ENCODE data around the gene ZBTB40.

Gene ZBTB40

DNA sequence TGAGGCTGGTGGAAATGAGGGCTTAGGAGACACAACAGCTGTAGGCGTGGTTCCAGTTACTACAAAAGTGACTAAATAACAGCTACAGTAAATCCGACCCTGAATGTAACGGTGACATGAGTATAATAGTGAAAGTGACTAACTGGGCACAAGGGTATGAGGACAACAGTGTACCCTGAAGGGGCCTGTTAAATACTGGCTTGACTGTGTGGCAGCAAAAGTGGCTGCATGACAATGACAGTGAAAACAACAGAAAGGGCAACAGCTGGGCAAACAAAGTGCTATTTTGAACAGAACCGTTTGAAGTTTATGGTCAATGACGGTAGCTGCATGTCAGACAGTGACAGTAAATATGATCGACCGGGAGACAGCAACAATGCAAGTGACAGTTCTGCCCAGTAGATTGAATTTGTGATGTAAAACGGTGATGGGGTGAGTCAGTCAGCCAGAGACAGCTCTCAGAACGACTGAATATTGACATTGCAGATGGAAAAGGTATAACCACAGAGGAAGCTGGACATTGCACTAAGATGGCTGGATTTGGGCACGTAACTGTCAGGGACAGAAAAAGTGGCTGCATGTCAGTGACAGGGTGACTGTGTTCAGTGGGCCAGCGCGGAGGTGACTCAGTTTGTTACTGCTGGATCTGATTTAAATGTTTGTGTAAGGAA is 1.2 kb upstream of the ZBTB40 start:
- DNase-seq (ENCODE audit: low spot score in 2 of 2) (no peak), ATAC-seq (peak; percentile 33)
- peaks cover 2% of the 10 kb centered on the region for H3K9me3 Mint-ChIP-seq
- peak overlapping the region; percentile 81 for H3K27ac Mint-ChIP-seq
- H3K4me1 Mint-ChIP-seq, result peaks cover 32% of the 10 kb centered on the region
- peaks cover 9% of the 10 kb centered on the region for H3K36me3 Mint-ChIP-seq
- H3K4me3 Mint-ChIP-seq, result peak overlapping the region; percentile 87

DNA sequence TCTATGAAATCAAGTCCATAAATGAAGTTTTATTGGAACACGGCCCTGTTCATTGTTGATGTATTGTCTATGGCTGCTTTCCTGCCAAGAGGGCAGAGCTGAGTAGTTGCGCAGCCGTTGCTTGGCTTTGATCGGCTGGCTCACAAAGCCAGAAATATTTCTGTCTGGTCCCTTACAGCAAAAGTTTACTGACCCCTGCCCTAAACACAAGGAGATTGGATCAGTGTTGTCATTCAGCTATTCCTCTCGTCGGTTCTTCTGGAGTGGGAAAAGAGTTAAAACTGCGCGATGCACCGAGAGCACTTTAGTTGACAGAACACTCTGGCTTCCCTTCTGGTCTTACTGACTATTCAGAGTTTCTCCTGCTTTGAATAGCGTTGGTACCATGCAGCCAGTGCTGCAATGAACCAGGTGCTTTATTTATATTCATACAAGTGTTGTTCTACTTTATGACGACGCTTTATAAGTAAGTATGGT is 868 bp downstream of the ZBTB40 start:
- Mint-ChIP-seq H3K27ac (peak overlapping the region; percentile 96), H3K9me3 (peaks cover 2% of the 10 kb centered on the region), H3K36me3 (peaks cover 9% of the 10 kb centered on the region), H3K4me1 (peaks cover 46% of the 10 kb centered on the region), H3K4me3 (peak overlapping the region; percentile 87)
- peak; percentile 38 for ATAC-seq
- no peak for DNase-seq (ENCODE audit: low spot score in 2 of 2)

DNA sequence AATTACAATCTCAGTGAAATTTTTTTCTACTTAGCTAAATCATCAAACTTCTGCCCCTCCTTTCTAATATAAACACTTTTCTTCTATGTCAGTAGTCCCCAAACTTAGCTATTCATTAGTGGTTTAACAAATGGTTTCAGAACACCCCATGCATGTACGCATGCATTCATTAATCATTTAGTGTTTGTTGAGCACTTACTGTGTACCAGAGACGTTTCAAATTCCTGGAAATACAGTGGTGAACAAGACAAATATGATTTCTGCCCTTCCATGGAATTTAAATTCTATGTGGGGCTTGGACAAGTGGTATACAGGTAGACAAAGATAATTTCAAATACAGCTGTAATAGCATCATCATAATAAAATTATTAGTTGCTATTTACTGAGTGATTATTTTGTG is 1.5 kb downstream of the ZBTB40 start:
- H3K27ac Mint-ChIP-seq, result peak overlapping the region; percentile 96
- peaks cover 9% of the 10 kb centered on the region for H3K36me3 Mint-ChIP-seq
- H3K4me3 Mint-ChIP-seq, result peak overlapping the region; percentile 87
- H3K4me1 Mint-ChIP-seq, result peaks cover 49% of the 10 kb centered on the region
- no peak for ATAC-seq
- DNase-seq (ENCODE audit: low spot score in 2 of 2), result no peak
- peaks cover 2% of the 10 kb centered on the region for H3K9me3 Mint-ChIP-seq

DNA sequence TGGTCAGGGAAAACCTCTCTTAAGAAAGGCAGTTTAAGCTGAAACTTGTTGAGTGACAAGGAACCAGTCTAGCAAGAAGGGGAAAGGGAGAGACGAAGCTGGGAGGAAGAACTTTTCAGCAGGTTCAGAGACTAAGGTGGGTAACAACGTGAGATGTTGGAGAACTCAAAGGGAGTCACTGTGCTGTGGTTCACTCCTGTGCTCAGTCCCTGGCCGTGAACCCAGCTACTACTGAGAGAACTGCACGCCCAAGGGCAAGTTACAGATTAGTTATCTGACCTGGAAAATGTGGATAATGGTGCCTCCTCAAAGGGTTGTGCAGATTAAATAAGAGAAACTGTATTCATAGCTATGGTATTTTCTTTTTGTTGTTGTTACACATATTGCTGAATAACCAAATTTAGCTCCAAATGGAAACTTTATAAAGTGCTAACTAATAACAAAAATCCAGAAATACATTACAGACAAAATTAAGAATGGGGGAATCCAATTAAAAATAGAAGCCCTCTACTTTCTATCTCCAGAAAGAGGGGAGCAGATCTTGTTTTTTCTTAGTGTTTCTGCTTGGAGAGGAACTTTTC is 2.9 kb downstream of the ZBTB40 start:
- Mint-ChIP-seq H3K9me3 (peaks cover 2% of the 10 kb centered on the region), H3K4me1 (peaks cover 54% of the 10 kb centered on the region), H3K27ac (peak overlapping the region; percentile 54), H3K36me3 (peaks cover 9% of the 10 kb centered on the region), H3K4me3 (no peak overlapping the region)
- DNase-seq (ENCODE audit: low spot score in 2 of 2), result no peak
- no peak for ATAC-seq

DNA sequence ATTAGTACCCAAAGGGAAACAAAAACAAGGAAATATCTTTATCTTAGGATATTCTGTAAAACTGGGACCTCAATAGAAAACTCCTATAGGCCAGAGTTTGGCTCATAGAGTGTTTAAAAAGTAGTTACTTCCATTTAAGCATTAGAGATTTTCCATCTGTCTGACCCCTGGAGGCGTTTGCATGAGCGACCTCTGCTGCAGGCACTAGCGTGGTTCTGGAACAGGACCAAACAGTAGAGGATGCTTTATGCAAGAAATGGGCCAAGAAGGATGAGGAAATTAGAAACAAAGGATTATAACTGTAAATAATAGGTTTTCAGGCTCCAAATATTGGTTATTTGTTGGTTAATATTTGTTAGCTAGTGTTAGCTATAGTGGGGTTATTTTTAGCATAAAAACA is 5.7 kb downstream of the ZBTB40 start:
- peaks cover 60% of the 10 kb centered on the region for H3K4me1 Mint-ChIP-seq
- H3K4me3 Mint-ChIP-seq, result no peak overlapping the region
- DNase-seq (ENCODE audit: low spot score in 2 of 2) (no peak), ATAC-seq (no peak)
- H3K27ac Mint-ChIP-seq, result no peak overlapping the region
- no peaks in the 10 kb centered on the region for H3K9me3 Mint-ChIP-seq
- peaks cover 5% of the 10 kb centered on the region for H3K36me3 Mint-ChIP-seq

DNA sequence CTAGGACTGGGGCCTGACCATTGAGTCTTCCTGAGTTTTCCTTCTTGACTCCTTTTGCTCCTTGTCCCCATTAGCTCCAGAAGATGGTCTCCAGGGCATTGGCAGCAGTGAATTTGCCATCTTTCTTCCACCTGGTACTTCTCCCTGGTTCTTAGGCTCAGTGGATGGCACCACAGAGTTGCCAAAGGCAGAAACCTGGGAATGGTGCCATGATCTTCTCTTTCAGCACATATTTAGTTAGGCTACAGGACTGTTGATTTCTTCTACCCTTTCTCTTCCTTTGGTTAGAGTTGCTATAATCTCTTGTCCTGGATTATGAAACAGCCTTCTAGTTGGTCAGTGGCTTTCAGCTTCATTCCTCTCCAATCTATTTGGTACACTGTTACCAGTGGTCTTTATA is 6.2 kb downstream of the ZBTB40 start:
- peak overlapping the region; percentile 2 for H3K27ac Mint-ChIP-seq
- DNase-seq (ENCODE audit: low spot score in 2 of 2) (no peak), ATAC-seq (no peak)
- H3K4me3 Mint-ChIP-seq, result no peak overlapping the region
- H3K36me3 Mint-ChIP-seq, result peaks cover under 1% of the 10 kb centered on the region
- peaks cover 55% of the 10 kb centered on the region for H3K4me1 Mint-ChIP-seq
- no peaks in the 10 kb centered on the region for H3K9me3 Mint-ChIP-seq

DNA sequence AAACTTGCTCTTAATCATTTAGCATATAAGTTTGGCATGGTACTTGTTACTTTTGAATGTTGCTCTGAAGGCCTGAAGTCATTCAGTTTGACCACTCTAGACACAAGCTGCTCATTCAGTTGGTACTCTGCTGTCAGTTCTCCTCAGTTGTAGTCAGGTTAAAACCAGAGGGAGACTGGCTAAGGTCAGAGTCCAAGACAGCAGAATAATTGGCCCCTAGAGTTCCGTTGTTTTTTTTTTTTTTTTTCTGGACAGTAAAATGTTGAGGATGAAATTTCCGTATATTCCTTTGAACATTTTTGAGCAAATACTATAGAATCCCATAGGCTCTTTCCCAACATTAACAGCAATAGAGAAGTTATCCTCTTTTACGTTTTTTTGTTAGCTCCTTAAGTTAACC is 9.4 kb downstream of the ZBTB40 start:
- H3K4me1 Mint-ChIP-seq, result peaks cover 38% of the 10 kb centered on the region
- H3K4me3 Mint-ChIP-seq, result no peak overlapping the region
- no peak for ATAC-seq
- no peak for DNase-seq (ENCODE audit: low spot score in 2 of 2)
- no peaks in the 10 kb centered on the region for H3K9me3 Mint-ChIP-seq
- no peak overlapping the region for H3K27ac Mint-ChIP-seq
- no peaks in the 10 kb centered on the region for H3K36me3 Mint-ChIP-seq

DNA sequence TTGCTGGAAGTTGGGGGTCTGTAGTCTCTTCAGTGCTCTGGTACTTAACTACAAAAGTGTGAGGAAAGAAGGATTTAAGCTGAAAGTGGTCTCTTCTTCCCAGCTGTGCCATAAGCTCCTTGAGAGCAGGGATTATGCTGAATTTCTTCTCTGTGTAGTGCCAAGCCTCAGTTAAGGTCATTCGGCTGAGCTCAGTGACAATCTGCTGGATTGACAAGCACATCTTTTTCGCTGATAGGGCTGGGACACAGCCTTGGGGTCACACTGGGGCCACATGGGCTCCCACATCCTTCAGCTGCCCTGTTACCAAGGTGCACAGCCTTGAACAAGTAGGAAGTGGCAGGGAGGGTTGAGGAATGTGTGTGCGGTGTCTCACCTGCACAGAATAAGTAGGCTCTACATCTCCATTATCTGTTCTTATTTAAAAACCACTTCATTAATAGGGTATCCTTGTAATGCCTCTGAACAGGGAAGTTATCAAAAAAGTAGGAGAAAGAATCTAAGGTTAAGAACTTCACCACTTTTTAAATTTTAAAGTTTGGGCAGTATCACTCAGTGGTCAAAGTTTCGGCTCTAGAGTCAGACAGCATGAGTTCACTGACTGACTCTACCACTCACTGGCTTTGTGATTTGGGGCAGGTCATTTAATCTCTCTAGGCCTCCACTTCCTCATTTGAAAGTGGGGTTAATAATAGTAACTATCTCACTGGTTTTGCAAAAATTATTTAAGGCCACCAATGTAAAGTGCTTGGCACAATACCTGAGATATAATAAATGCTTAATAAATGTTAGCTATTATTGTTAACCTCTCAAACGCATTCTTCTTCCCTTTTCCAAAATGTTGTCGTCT is 10.3 kb downstream of the ZBTB40 start:
- DNase-seq (ENCODE audit: low spot score in 2 of 2) (no peak), ATAC-seq (peak; percentile 28)
- Mint-ChIP-seq H3K9me3 (no peaks in the 10 kb centered on the region), H3K4me3 (no peak overlapping the region), H3K4me1 (peaks cover 36% of the 10 kb centered on the region), H3K36me3 (no peaks in the 10 kb centered on the region), H3K27ac (no peak overlapping the region)

DNA sequence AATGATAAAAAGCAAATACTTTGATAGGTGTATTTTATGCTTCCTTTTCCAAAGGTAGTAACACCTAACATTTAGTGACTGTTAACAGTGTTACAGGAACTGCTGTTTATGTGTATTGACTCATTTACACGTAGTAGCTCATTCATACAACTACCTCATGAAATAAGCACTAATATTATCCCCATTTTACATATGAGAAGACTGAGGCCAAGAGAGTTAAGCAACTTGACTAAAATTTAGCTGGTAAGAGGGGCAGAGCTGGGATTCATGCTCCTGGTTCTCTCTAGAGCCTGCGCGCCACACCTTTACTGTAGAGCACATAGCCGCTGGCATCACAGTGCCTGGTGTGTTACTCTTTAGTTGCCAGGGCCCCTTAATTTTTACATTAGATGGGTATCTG is 11.3 kb downstream of the ZBTB40 start:
- no peak for ATAC-seq
- no peaks in the 10 kb centered on the region for H3K36me3 Mint-ChIP-seq
- H3K4me3 Mint-ChIP-seq, result no peak overlapping the region
- DNase-seq (ENCODE audit: low spot score in 2 of 2), result no peak
- H3K9me3 Mint-ChIP-seq, result no peaks in the 10 kb centered on the region
- H3K4me1 Mint-ChIP-seq, result peaks cover 35% of the 10 kb centered on the region
- H3K27ac Mint-ChIP-seq, result no peak overlapping the region

DNA sequence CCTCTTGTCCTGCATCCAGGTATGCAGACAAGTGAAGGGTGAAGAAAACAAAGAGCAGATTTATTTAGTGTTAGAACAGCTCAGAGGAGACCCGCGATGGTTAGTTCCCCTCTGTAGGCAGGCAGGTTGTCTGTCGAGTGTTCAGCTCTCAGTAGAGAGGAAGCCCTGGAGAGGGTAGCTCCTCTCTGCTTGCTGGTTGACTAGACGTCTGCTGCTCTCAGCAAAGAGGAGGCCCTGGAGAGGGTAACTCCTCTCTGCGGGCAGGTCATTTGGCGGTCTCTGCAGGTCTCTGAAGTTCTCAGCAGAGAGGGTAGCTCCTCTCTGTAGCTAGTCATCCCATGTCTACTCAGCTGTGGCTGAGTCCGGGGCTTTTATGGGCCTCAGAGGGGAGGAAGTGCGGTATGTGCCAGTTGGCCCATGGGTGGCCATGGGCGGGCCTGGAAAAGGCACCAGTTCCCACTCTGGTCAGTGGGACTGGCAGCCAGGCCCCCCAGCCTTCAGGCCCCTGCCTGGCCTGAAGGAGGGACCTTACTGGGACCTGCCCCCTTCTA is 13.4 kb downstream of the ZBTB40 start:
- DNase-seq (ENCODE audit: low spot score in 2 of 2), result no peak
- no peak overlapping the region for H3K4me3 Mint-ChIP-seq
- no peak overlapping the region for H3K27ac Mint-ChIP-seq
- no peaks in the 10 kb centered on the region for H3K9me3 Mint-ChIP-seq
- ATAC-seq, result no peak
- H3K4me1 Mint-ChIP-seq, result peaks cover 31% of the 10 kb centered on the region
- no peaks in the 10 kb centered on the region for H3K36me3 Mint-ChIP-seq

DNA sequence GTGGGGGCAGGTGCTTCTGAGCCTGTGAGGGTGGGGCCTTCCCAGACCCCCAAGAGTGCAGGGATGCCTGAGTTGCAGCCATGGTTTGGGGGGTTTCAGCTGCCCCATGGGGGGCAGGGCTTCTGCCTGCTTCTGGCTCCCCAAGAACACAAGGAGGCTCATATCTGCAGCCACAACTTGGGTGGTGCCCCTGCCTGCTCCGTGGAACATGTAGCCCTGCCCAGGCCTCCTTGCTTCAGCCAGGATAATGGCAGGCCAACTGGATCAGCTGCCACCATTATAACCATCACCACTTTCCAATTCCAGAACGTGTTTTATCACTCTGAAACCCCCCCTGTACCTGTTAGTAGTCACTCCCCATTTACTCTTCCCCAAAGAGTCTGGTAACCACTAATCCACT is 14.0 kb downstream of the ZBTB40 start:
- Mint-ChIP-seq H3K9me3 (no peaks in the 10 kb centered on the region), H3K4me1 (peaks cover 35% of the 10 kb centered on the region), H3K27ac (no peak overlapping the region), H3K36me3 (no peaks in the 10 kb centered on the region), H3K4me3 (no peak overlapping the region)
- ATAC-seq (no peak), DNase-seq (ENCODE audit: low spot score in 2 of 2) (no peak)

DNA sequence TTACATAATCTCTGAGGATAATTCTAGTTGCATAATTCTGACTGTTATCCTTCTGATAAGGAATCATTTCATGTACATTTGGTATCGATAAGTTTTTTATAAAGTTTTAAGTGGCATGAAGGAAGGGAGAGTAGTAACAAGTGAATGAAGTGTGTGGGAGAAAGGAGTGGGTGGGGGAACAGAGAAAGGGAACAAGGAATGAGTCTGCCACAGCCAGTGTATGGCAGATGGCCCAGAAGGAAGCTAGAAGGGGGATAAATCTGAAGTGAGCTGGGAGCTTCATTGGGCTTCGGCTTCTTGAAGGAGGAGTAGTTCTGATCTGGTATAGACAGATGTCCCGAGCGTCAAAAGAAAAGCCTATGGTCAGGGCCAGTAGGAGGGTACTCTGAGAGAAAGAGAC is 18.6 kb downstream of the ZBTB40 start:
- Mint-ChIP-seq H3K27ac (no peak overlapping the region), H3K4me1 (peaks cover 32% of the 10 kb centered on the region), H3K4me3 (no peak overlapping the region), H3K36me3 (no peaks in the 10 kb centered on the region), H3K9me3 (no peaks in the 10 kb centered on the region)
- DNase-seq (ENCODE audit: low spot score in 2 of 2), result no peak
- no peak for ATAC-seq

DNA sequence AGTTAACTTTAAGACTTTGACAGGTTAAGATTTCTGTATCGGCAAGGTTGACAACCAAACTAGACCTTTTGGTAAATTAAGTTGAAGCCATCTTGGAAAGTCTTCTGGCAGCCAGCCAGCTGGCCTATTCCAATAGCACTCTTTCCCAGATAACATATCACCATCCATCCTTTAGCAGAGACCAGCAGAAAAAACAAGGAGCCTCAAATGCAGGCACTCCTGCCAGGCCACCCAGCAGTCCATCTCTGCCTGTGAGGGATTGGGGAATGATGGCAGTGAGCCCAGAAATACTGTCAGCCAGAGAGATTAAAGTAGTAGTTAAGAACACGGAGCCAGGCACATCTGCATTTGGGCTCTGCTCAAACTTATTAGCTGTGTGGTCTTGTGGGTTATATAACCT is 19.4 kb downstream of the ZBTB40 start:
- H3K9me3 Mint-ChIP-seq, result no peaks in the 10 kb centered on the region
- no peak overlapping the region for H3K4me3 Mint-ChIP-seq
- H3K4me1 Mint-ChIP-seq, result peaks cover 28% of the 10 kb centered on the region
- H3K36me3 Mint-ChIP-seq, result no peaks in the 10 kb centered on the region
- no peak overlapping the region for H3K27ac Mint-ChIP-seq
- ATAC-seq, result no peak
- no peak for DNase-seq (ENCODE audit: low spot score in 2 of 2)

DNA sequence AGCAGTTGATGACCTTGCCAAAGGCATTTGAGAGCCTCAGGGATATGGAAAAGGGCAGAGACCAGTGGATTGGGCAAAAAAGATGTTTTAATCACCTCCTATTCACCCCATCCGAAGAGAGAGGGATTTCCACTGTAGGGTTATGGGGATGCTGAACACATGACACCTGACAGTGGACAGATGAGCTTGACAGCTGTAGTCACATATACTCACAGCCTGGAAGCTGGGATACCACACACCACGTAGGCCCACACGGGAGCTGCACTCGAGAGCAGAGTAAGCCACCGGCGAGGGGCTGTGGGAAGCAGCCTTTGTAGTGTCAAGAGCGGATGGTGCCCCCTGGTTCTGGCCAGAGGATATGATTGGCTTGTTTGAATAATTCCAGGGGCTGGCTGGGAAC is 20.0 kb downstream of the ZBTB40 start:
- H3K4me1 Mint-ChIP-seq, result peaks cover 22% of the 10 kb centered on the region
- H3K27ac Mint-ChIP-seq, result no peak overlapping the region
- no peak for ATAC-seq
- DNase-seq (ENCODE audit: low spot score in 2 of 2), result no peak
- H3K36me3 Mint-ChIP-seq, result no peaks in the 10 kb centered on the region
- H3K9me3 Mint-ChIP-seq, result no peaks in the 10 kb centered on the region
- no peak overlapping the region for H3K4me3 Mint-ChIP-seq

DNA sequence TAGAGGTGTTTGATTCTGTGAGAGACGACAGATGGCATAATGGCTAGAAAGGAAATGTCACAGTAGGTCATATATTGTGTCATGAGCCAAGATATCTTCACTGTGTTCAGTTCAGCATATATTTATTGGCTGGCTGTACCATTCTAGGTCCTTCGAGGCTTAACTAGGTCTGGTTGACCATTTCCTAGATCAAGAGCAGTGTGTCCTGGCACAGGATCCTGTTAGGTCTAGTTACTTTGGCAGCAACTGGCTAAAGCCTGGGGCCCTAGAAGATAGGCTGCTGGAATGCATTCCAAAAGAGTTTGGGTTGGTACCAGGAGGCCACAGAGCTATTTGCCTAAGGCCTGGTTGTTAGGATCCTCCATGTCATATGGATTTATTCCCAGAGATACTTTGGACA is 20.9 kb downstream of the ZBTB40 start:
- H3K27ac Mint-ChIP-seq, result no peak overlapping the region
- ATAC-seq, result no peak
- H3K9me3 Mint-ChIP-seq, result no peaks in the 10 kb centered on the region
- no peak overlapping the region for H3K4me3 Mint-ChIP-seq
- no peak for DNase-seq (ENCODE audit: low spot score in 2 of 2)
- peaks cover 21% of the 10 kb centered on the region for H3K4me1 Mint-ChIP-seq
- H3K36me3 Mint-ChIP-seq, result no peaks in the 10 kb centered on the region
